ENCODE results near the gene EIF4G3. TPM values are rescaled to one million over a fixed set of nuclear protein-coding genes. Genes with fewer than 3 reads are reported as not detected.

The EIF4G3 gene
- total and polyA plus RNA-seq, 9 of the 15 experiments (the other 6 are each of a cell fraction or from before 2014, with no cell fraction given) = 6.7 to 40.5 (median 32.1) TPM

DNA sequence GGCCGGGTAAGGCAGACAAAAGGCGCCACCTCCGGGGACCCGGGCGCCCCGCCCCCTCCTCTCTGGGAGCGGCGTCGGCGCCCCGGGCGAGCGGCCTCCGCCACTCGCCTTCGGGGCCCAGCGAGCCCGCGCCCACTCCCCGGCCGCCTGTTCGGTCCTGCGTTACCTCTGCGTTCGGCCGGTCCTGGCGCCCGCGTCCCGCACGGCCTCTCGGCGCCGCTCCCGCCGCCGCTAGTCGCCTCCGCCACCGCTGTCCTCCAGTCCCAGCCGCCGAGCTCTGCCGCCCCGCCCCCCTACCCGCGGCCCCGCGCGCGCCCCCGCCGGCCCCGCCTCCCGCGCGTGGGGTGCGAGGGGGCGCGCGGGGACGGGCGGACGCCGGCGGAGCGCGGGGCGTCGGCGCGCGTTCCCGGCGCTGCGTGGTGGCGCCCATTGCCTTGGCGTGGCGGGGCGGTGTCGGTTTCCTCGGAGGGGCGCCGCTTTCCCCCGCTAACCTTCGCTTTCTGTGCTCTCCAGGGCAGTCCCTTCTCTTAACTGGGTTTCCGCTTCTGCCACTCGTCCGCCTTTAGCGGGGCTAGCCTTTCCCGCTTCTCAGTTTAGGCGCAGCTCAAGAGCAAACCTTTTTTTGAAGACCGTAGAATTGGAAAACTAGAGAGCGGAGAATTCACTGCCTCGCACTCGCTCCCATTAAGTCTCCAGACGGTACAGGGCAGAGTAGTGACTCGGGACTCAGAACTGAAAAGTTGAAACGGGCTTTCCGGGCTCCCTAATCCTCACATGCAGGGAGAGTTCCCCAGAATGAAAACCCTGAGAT is 389.5 kb downstream of the EIF4G3 start, which contains the start of gene HP1BP3 (continued):
- TF ChIP-seq, protein P1, sequence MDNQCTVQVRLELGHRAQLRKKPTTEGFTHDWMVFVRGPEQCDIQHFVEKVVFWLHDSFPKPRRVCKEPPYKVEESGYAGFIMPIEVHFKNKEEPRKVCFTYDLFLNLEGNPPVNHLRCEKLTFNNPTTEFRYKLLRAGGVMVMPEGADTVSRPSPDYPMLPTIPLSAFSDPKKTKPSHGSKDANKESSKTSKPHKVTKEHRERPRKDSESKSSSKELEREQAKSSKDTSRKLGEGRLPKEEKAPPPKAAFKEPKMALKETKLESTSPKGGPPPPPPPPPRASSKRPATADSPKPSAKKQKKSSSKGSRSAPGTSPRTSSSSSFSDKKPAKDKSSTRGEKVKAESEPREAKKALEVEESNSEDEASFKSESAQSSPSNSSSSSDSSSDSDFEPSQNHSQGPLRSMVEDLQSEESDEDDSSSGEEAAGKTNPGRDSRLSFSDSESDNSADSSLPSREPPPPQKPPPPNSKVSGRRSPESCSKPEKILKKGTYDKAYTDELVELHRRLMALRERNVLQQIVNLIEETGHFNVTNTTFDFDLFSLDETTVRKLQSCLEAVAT (IDR thresholded peaks at IDR 0.05) = peak in 1 of 2 experiments; percentile 37; a peak in 1 of 4 replicates
- TF ChIP-seq ZNF431 (CRISPR knock-in tag; IDR thresholded peaks at IDR 0.05) (peak; percentile 46; the same call in 1 of the 2 replicates), NR2C2 (CRISPR knock-in tag; IDR thresholded peaks at IDR 0.05) (no peak), NR2C2 (tag; IDR thresholded peaks at IDR 0.05) (peak; percentile 85), ZKSCAN3 (CRISPR knock-in tag; IDR thresholded peaks at IDR 0.05) (no peak), BRCA1 (IDR thresholded peaks at IDR 0.05) (no peak), BRCA1 (CRISPR knock-in tag; IDR thresholded peaks at IDR 0.05) (no peak), ETV5 (CRISPR knock-in tag; IDR thresholded peaks at IDR 0.05; ENCODE audit: low read depth) (peak; percentile 45; the same call in 1 of the 2 replicates), HDAC3 (IDR thresholded peaks at IDR 0.05; ENCODE audit: borderline replicate concordance, partially characterized antibody) (no peak), IFI16 (CRISPR knock-in tag; IDR thresholded peaks at IDR 0.05) (no peak), ZBTB1 (CRISPR knock-in tag; IDR thresholded peaks at IDR 0.05; ENCODE audit: borderline replicate concordance, low read depth) (no peak), ILF3 (IDR thresholded peaks at IDR 0.05; ENCODE audit: borderline replicate concordance) (peak; percentile 75; the same call in 1 of the 2 replicates), ATF1 (CRISPR knock-in tag; IDR thresholded peaks at IDR 0.05) (no peak), ATF1 (tag; IDR thresholded peaks at IDR 0.05) (no peak), TOE1 (IDR thresholded peaks at IDR 0.05; ENCODE audit: borderline replicate concordance) (0 out of 2 replicates have a peak, but pooled peaks have one; percentile 34), TOE1 (CRISPR knock-in tag; IDR thresholded peaks at IDR 0.05; ENCODE audit: borderline replicate concordance, low read depth) (no peak), KDM2B (CRISPR knock-in tag; IDR thresholded peaks at IDR 0.05) (peak; percentile 92; the same call in 1 of the 2 replicates), MYC (IDR thresholded peaks at IDR 0.05; ENCODE audit: low read depth, low read length) (peak; percentile 73; the same call in 1 of the 2 replicates), MYC (CRISPR knock-in tag; IDR thresholded peaks at IDR 0.05; ENCODE audit: borderline replicate concordance, low read depth) (no peak), L3MBTL2 (IDR thresholded peaks at IDR 0.05) (peak; percentile 83), CXXC5 (CRISPR knock-in tag; IDR thresholded peaks at IDR 0.05) (peak; percentile 89)
- TF ChIP-seq, protein P2, sequence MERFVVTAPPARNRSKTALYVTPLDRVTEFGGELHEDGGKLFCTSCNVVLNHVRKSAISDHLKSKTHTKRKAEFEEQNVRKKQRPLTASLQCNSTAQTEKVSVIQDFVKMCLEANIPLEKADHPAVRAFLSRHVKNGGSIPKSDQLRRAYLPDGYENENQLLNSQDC (CRISPR knock-in tag; IDR thresholded peaks at IDR 0.05) = 0 out of 2 replicates have a peak, but pooled peaks have one; percentile 20
- TF ChIP-seq, protein P3, sequence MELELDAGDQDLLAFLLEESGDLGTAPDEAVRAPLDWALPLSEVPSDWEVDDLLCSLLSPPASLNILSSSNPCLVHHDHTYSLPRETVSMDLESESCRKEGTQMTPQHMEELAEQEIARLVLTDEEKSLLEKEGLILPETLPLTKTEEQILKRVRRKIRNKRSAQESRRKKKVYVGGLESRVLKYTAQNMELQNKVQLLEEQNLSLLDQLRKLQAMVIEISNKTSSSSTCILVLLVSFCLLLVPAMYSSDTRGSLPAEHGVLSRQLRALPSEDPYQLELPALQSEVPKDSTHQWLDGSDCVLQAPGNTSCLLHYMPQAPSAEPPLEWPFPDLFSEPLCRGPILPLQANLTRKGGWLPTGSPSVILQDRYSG (tag; conservative IDR thresholded peaks at IDR 0.05; ENCODE audit: low read depth) = 0 out of 2 replicates have a peak, but pooled peaks have one; percentile 29

Data from K562 (cell line).